ENCODE data around the gene UNKL.

Gene UNKL

GRCh38 chr16:1430759-1431496, 16.4 kb upstream of the UNKL start, which contains the start of gene PERCC1:
PERCC1 (plus strand) TSS chr16:1431078; CDS start chr16:1432594, 1,516 bp downstream.
- Histone ChIP-seq H3K36me3 (ENCODE audit: insufficient read depth, low read length) (no peaks in the 10 kb centered on the region), H3F3A (ENCODE audit: insufficient read depth, low read length) (no peaks in the 10 kb centered on the region), H3K79me2 (ENCODE audit: insufficient read depth, low read length) (no peaks in the 10 kb centered on the region), H3K4me2 (ENCODE audit: low read length) (no peak within 1 kb of the TSS), H3K4me3 (ENCODE audit: low read depth, low read length, poor library complexity, severe bottlenecking) (no peak within 1 kb of the TSS), H4K20me1 (ENCODE audit: insufficient read depth, low read length) (no peaks in the 10 kb centered on the region), H3K9ac (ENCODE audit: low read length) (no peak within 1 kb of the TSS), H3K9me2 (ENCODE audit: low read depth, low read length) (no peaks in the 10 kb centered on the region), H3K4me1 (ENCODE audit: insufficient read depth, low read length, severe bottlenecking) (no peaks in the 10 kb centered on the region), H3K9me3 (ENCODE audit: low read length) (no peaks in the 10 kb centered on the region), H3K27ac (ENCODE audit: low read depth, low read length, poor library complexity, severe bottlenecking) (no peak within 1 kb of the TSS), H2AFZ (ENCODE audit: low read length) (no peak within 1 kb of the TSS), H3K27me3 (ENCODE audit: insufficient read depth, low read length) (peaks cover 17% of the 10 kb centered on the region)
- TF ChIP-seq CTCF (IDR thresholded peaks at IDR 0.05; ENCODE audit: low read length), result no peak
- TF ChIP-seq EZH2 (IDR thresholded peaks at IDR 0.05; ENCODE audit: borderline replicate concordance, low read length), result no peak; the same call in 1 of the 2 replicates

GRCh38 chr16:1430214-1430758, 15.8 kb upstream of the UNKL start:
- Histone ChIP-seq H3K9me3 (ENCODE audit: low read length) (no peaks in the 10 kb centered on the region), H3K27me3 (ENCODE audit: insufficient read depth, low read length) (peaks cover 17% of the 10 kb centered on the region), H3K4me1 (ENCODE audit: insufficient read depth, low read length, severe bottlenecking) (no peaks in the 10 kb centered on the region), H3K79me2 (ENCODE audit: insufficient read depth, low read length) (no peaks in the 10 kb centered on the region), H4K20me1 (ENCODE audit: insufficient read depth, low read length) (no peaks in the 10 kb centered on the region), H3K36me3 (ENCODE audit: insufficient read depth, low read length) (no peaks in the 10 kb centered on the region), H2AFZ (ENCODE audit: low read length) (no peak overlapping the region), H3K27ac (ENCODE audit: low read depth, low read length, poor library complexity, severe bottlenecking) (no peak overlapping the region), H3K9me2 (ENCODE audit: low read depth, low read length) (no peaks in the 10 kb centered on the region), H3K9ac (ENCODE audit: low read length) (no peak overlapping the region), H3K4me2 (ENCODE audit: low read length) (no peak overlapping the region), H3K4me3 (ENCODE audit: low read depth, low read length, poor library complexity, severe bottlenecking) (no peak overlapping the region), H3F3A (ENCODE audit: insufficient read depth, low read length) (no peaks in the 10 kb centered on the region)
- TF ChIP-seq EZH2 (IDR thresholded peaks at IDR 0.05; ENCODE audit: borderline replicate concordance, low read length) (no peak), CTCF (IDR thresholded peaks at IDR 0.05; ENCODE audit: low read length) (no peak)

- Histone ChIP-seq H2AFZ (ENCODE audit: low read length) (no peak overlapping the region), H3K4me3 (ENCODE audit: low read depth, low read length, poor library complexity, severe bottlenecking) (no peak overlapping the region), H3K4me2 (ENCODE audit: low read length) (no peak overlapping the region), H3K4me1 (ENCODE audit: insufficient read depth, low read length, severe bottlenecking) (no peaks in the 10 kb centered on the region), H3K27me3 (ENCODE audit: insufficient read depth, low read length) (peaks cover 17% of the 10 kb centered on the region), H3F3A (ENCODE audit: insufficient read depth, low read length) (no peaks in the 10 kb centered on the region), H3K9me2 (ENCODE audit: low read depth, low read length) (no peaks in the 10 kb centered on the region), H4K20me1 (ENCODE audit: insufficient read depth, low read length) (no peaks in the 10 kb centered on the region), H3K27ac (ENCODE audit: low read depth, low read length, poor library complexity, severe bottlenecking) (no peak overlapping the region), H3K79me2 (ENCODE audit: insufficient read depth, low read length) (no peaks in the 10 kb centered on the region), H3K9ac (ENCODE audit: low read length) (no peak overlapping the region), H3K36me3 (ENCODE audit: insufficient read depth, low read length) (no peaks in the 10 kb centered on the region), H3K9me3 (ENCODE audit: low read length) (no peaks in the 10 kb centered on the region)
- TF ChIP-seq EZH2 (IDR thresholded peaks at IDR 0.05; ENCODE audit: borderline replicate concordance, low read length), result no peak
- TF ChIP-seq CTCF (IDR thresholded peaks at IDR 0.05; ENCODE audit: low read length), result no peak
These were observed 15.1 kb upstream of the UNKL start for GRCh38 chr16:1429631-1430030.

Measured in OCI-LY1 (cell line).